Fibroblast of the aortic adventitia (primary cell): Measurements from ENCODE around the gene TET1. TPM values are rescaled to one million over a fixed set of nuclear protein-coding genes. Genes with fewer than 3 reads are reported as not detected.
A peak's percentile ranks its signal among the peaks of the same experiment; 100 is the strongest.
"Not testable (repeated sequence)": the region's sequence is repeated elsewhere in the genome, so short reads cannot be mapped to it uniquely, and the experiment has no call there.

Experiments
- DNase-seq: peaks from one replicate; pipeline ENCODE4 v3.0.0-alpha.2; 2010; ENCODE audit warnings: low read depth
- H3K4me3 ChIP-seq: 2 replicates; pipeline ENCODE4 v1.5.1; 2011; ENCODE audit warnings: low read depth, mild to moderate bottlenecking, control low read depth, low read length, moderate library complexity
- total RNA-seq: library from RNA; depleted of rRNA; stranded (reverse); fragments of >200 nt; gene quantifications from 2 replicates; pipeline ENCODE4 v1.2.3, GENCODE V29; 2012; ENCODE audit warnings: low replicate concordance
- TF ChIP-seq, protein P1 (sequence below): IDR thresholded peaks from 2 replicates; pipeline ENCODE4 v1.5.1; 2011; ENCODE audit warnings: mild to moderate bottlenecking, low read length, control low read depth, inconsistent platforms; ENCODE audit not compliant: insufficient read depth

TET1 gene
- total RNA-seq, 1 donor: 9.3 TPM

DNA sequence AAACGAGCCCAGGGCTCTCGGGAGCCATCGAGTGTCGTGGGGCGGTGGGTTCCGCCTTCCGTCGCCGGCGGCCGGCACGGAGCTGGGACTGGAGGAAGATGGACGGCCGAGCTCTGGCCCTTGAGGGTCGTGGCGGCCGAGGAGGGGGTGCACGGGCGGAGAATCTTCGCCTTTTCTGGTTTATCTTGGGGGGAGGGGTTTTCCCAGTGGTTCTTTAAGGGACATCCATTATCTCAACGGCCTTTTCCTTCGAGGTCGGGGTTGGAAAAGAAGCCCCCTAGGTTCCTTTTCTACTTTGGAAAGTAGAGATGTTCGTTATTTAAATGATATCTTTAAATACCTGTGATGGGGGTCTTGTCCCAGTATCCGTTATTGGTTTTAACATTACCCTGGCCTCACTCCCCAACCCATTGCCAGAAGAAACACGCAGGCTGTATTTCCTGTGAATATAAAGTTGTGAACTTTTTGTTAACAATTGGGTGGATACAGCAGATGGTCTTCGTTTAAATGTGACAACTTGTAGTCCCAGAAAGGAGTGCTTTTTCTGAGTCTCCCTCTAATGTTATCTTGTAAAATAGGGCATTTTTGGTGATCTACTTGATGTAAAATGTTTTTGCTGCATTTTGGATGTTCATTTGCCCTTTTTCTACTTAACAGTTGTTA is 161.7 kb downstream of the TET1 start:
- peak overlapping the region; percentile 84 for H3K4me3 ChIP-seq
- peak; percentile 36 for DNase-seq
- TF ChIP-seq, protein P1, sequence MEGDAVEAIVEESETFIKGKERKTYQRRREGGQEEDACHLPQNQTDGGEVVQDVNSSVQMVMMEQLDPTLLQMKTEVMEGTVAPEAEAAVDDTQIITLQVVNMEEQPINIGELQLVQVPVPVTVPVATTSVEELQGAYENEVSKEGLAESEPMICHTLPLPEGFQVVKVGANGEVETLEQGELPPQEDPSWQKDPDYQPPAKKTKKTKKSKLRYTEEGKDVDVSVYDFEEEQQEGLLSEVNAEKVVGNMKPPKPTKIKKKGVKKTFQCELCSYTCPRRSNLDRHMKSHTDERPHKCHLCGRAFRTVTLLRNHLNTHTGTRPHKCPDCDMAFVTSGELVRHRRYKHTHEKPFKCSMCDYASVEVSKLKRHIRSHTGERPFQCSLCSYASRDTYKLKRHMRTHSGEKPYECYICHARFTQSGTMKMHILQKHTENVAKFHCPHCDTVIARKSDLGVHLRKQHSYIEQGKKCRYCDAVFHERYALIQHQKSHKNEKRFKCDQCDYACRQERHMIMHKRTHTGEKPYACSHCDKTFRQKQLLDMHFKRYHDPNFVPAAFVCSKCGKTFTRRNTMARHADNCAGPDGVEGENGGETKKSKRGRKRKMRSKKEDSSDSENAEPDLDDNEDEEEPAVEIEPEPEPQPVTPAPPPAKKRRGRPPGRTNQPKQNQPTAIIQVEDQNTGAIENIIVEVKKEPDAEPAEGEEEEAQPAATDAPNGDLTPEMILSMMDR: no peak

DNA sequence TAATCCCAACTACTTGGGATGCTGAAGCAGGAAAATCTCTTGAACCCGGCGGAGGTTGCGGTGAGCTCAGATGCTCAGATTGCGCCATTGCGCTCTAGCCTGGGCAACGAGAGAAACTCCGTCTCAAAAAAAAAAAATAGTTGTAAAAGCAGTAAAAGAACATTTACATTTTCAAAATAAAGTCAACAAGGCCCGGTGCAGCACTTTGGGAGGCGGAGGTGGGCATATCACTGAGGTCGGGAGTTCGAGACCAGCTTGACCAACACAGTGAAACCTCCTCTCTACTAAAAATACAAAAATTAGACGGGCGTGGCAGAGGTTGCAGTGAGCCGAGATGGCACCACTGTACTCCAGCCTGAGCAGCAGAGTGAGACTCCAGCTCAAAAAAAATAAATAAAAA is 164.9 kb downstream of the TET1 start:
- DNase-seq: no peak
- TF ChIP-seq, protein P1: no peak
- H3K4me3 ChIP-seq: no peak overlapping the region

DNA sequence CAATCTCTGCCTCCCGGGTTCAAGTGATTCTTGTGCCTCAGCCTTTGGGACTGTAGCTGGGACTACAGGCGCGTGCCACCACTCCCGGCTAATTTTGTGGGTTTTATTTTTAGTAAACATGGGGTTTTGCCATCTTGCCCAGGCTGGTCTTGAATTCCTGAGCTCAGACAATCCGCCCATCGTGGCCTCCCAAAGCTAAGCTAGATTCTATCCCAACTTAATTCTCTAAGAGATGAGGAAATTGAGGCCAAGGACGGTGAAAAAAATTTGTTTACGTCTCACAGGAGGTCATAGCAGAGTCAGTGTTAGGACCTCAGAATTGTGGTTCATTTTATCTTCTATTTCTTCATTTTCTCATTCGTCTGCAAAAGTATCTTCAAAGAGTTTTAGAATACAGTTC is 167.0 kb downstream of the TET1 start:
- no peak for DNase-seq
- TF ChIP-seq, protein P1: no peak
- H3K4me3 ChIP-seq: no peak overlapping the region

DNA sequence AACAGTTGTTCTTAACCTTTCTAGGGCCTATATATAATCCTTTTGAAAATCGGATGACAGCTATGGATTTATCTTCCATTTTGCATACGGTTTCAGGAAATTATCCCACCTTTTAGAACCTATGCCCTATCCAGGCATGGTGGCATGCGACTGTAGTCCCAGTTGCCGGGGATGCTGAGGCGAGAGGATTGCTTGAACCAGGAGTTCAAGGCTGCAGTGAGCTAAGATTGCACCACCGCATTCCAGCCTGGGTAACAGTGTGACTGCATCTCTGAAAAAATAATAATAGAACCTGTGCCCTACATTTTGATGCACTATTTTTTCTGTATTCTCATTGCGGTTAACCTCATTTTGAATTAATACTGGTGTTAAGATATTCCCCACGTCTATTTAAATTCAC is 172.5 kb downstream of the TET1 start:
- H3K4me3 ChIP-seq: no peak overlapping the region
- no peak for DNase-seq
- TF ChIP-seq, protein P1: no peak

DNA sequence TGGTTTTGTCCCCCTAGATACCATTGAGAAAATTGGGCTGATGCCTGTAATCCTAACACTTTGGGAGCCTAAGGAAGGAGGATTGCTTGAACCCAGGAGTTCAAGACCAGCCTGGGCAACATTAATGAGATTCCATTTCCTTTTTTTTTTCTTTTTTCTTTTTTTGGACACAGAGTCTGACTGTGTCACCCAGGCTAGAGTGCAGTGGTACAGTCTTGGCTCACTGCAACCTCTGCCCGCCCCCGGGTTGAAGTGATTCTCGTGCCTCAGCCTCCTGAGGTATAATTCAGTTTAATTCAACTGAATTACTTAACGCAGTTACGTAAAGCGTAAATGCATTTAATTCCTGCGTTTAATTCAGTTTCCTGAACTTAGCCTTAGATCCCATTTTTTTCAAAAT is 174.2 kb downstream of the TET1 start:
- DNase-seq: no peak
- TF ChIP-seq, protein P1: no peak
- no peak overlapping the region for H3K4me3 ChIP-seq

DNA sequence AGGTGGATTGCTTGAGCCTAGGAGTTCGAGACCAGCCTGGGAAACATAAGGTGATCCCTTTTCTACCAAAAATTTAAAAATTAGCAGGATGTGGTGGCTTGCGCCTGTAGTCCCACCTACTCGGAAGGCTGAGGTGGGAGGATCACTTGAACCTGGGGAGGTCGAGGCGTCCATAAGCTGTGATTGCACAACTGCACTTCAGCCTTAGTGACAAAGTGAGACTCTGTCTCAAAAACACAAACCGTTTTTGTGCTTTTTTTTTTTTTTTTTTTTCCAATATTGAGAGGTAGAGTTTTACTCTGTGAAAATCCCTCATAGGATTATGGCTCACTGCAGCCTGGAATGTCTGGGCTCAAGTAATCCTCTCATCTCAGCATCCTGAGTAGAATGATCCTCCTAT is 175.0 kb downstream of the TET1 start:
- DNase-seq: no peak
- TF ChIP-seq, protein P1: no peak
- H3K4me3 ChIP-seq: no peak overlapping the region

DNA sequence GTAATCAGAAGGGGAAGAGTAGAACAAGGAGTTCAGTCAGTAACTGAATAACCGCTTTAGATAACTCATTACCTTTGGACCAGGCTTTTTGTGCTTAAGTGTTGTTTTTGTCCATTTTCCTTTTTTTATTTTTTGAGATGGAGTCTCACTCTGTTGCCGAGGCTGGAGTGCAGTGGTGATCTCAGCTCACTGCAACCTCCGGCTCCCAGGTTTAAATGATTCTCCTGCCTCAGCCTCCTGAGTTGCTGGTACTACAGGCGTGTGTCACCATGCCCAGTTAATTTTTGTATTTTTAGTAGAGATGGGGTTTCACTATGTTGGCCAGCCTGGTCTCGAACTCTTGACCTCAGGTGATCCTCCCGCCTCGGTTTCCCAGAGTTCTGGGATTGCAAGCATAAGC is 175.6 kb downstream of the TET1 start:
- H3K4me3 ChIP-seq, DNase-seq: not testable (repeated sequence)

DNA sequence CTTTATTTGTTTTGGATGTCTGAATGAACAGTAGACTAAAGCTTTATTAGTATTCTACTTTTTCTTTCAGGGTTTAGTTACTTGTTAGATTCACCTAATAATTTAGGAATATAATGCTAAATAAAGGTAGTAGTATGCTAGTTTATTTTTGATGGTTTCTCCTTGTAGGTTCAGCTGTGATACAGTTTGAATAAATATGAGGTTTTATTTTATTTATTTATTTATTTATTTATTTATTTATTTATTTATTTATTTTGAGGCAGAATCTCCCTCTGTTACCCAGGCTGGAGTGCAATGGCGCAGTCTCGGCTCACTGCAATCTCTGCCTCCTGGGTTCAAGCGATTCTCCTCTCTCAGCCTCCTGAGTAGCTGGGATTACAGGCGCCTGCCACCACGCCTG is 180.5 kb downstream of the TET1 start:
- not testable (repeated sequence) for H3K4me3 ChIP-seq, DNase-seq
